Naive B cell (primary cell): ENCODE results near the gene HNF4A. TPM values are rescaled to one million over a fixed set of nuclear protein-coding genes. Genes with fewer than 3 reads are reported as not detected.

Experiments used
- ATAC-seq, 2 donors: fragments of 150-1000 bp; cut with Tn5 transposase; 2 replicates each; pipeline ENCODE4 v1.10.0; 2021; ENCODE audit warnings: low read depth in 2 of 2, mild to moderate bottlenecking in 2 of 2, moderate library complexity in 2 of 2
- DNase-seq: peaks from one replicate; pipeline ENCODE4 v3.0.0; 2022
- H3K27ac Mint-ChIP-seq, 6 donors: one replicate each; pipeline ENCODE4 v1.8.0; 2020 to 2022; ENCODE audit warnings: mild to moderate bottlenecking in 6 of 6, mixed read lengths in 6 of 6, moderate library complexity in 5 of 6, inconsistent platforms in 2 of 6
- H3K27me3 Mint-ChIP-seq, 3 donors: one replicate each; pipeline ENCODE4 v1.8.0; 2021 to 2022; ENCODE audit warnings: mixed read lengths in 3 of 3, mild to moderate bottlenecking in 1 of 3
- H3K36me3 Mint-ChIP-seq, 2 donors: one replicate each; pipeline ENCODE4 v1.8.0; 2020 to 2022; ENCODE audit warnings: mixed read lengths in 2 of 2, inconsistent platforms in 1 of 2, mild to moderate bottlenecking in 1 of 2
- H3K4me1 Mint-ChIP-seq, 3 donors: one replicate each; pipeline ENCODE4 v1.8.0; 2020 to 2022; ENCODE audit warnings: mixed read lengths in 3 of 3, inconsistent platforms in 1 of 3, mild to moderate bottlenecking in 1 of 3, moderate library complexity in 1 of 3
- H3K4me3 Mint-ChIP-seq, 8 donors: one replicate each; pipeline ENCODE4 v1.8.0; 2020 to 2022; ENCODE audit warnings: mild to moderate bottlenecking in 8 of 8, mixed read lengths in 8 of 8, moderate library complexity in 8 of 8, inconsistent platforms in 2 of 8
- H3K9me3 Mint-ChIP-seq, 7 donors: one replicate each; pipeline ENCODE4 v1.8.0; 2020 to 2022; ENCODE audit warnings: mixed read lengths in 7 of 7, mild to moderate bottlenecking in 5 of 7, inconsistent platforms in 2 of 7, moderate library complexity in 1 of 7
- polyA plus RNA-seq, 6 donors: library from polyadenylated mRNA; unstranded; fragments of 300-500 nt; fragmentation: Illumina TruSeq; gene quantifications; one replicate each; pipeline ENCODE4 v1.2.3, GENCODE V29; 2021; ENCODE audit warnings: low read depth in 6 of 6

The HNF4A gene
- polyA plus RNA-seq, 6 donors from 2014 or later = not detected

DNA sequence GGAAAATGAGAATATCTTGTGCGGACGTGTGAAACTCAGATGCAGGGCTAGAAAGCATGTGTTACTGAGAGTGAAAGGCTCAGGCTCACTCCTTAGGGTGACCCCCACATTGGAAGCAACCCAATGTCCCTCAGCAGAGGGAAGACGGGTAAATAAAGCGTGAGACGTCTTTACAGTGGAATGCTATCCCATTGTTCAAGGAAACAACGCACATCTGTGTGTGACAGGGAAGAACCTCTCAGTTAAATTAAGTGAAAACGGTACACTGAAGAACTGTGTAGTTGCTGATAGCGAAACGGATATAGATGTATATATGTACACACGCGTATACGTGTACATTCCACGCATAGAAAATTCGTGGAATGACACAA, 839 bp downstream of the HNF4A start:
- ATAC-seq (no peak), DNase-seq (no peak)
- peak overlapping the region in 1 of 8 donors; percentile 45 for H3K4me3 Mint-ChIP-seq
- peak overlapping the region in 1 of 6 donors; percentile 65 for H3K27ac Mint-ChIP-seq
- no peaks in the 10 kb centered on the region for H3K36me3 Mint-ChIP-seq
- H3K4me1 Mint-ChIP-seq = no peaks in the 10 kb centered on the region
- peaks cover 26 to 49% (median 42%) of the 10 kb centered on the region in 3 donors for H3K27me3 Mint-ChIP-seq
- H3K9me3 Mint-ChIP-seq = peaks cover 0 to 1% (median 0%) of the 10 kb centered on the region in 7 donors

DNA sequence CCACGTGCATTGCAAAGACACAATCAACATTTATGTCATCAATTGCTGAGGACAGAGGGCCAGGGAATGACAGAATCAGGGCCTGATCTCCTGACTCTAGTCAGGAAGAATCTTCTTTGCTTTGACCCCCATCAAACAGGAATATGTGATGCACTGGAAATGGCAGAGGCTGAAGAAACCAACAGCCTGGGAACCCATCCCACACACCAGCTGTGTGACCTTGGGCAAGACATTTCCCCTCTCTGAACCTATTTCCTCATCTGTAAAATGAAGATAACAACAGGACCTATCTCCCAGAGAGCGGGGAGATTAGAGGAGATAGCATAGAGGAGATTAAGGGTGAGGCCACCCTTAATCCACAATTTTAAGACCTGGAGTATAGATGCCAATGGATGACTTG, 1.5 kb downstream of the HNF4A start:
- peaks cover 0 to 1% (median 0%) of the 10 kb centered on the region in 7 donors for H3K9me3 Mint-ChIP-seq
- H3K27me3 Mint-ChIP-seq = peaks cover 31 to 55% (median 42%) of the 10 kb centered on the region in 3 donors
- H3K36me3 Mint-ChIP-seq = no peaks in the 10 kb centered on the region
- no peak overlapping the region for H3K27ac Mint-ChIP-seq
- ATAC-seq = no peak
- H3K4me1 Mint-ChIP-seq = no peaks in the 10 kb centered on the region
- no peak for DNase-seq
- no peak overlapping the region for H3K4me3 Mint-ChIP-seq

GRCh38 chr20:44357555-44358125, 2.1 kb downstream of the HNF4A start:
- no peak for ATAC-seq
- H3K4me1 Mint-ChIP-seq = no peaks in the 10 kb centered on the region
- DNase-seq = no peak
- H3K9me3 Mint-ChIP-seq = peaks cover 0 to 1% (median 0%) of the 10 kb centered on the region in 7 donors
- peaks cover 31 to 49% (median 36%) of the 10 kb centered on the region in 3 donors for H3K27me3 Mint-ChIP-seq
- H3K36me3 Mint-ChIP-seq = no peaks in the 10 kb centered on the region
- no peak overlapping the region for H3K4me3 Mint-ChIP-seq
- peak overlapping the region in 2 of 6 donors; percentile 22 to 53 for H3K27ac Mint-ChIP-seq

DNA sequence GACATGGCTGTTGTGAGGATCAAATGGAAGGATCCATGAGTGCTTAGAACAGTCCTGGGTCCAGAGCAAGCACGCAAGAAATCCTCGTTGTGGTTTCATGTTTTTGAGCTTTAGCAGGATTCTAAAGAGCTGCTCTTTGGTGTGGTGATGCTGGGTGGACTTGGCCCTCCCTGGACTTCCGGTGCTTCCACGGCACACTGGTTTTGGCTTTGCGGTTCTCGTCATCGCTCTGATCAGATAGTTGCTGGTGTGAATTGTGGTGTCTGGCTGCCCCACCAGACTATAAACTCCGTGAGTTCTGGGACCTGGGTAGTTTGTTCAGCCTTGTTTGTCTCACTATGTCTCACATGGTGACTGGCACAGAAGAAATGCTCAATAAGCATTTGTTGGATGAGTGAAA, 3.3 kb downstream of the HNF4A start:
- no peak for ATAC-seq
- H3K9me3 Mint-ChIP-seq = peaks cover 0 to 1% (median 0%) of the 10 kb centered on the region in 7 donors

DNA sequence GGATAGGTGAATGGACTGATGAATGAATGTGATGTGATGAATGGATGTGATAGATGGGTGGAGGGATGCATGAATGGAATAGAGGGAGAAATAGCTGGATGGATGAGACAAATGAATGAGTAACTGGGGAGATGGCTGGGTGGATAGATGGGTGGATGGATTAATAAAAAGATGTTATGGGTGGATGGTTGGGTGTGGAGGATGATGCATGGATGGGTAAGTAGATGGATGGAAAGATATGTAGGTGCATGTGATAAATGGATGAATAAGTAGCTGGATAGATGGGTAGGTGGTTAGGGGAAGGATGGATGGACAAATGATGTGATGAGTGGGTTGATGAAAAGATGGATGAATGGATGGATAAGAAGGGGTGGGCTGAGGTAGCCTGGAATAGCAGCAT, 4.7 kb downstream of the HNF4A start:
- no peaks in the 10 kb centered on the region for H3K4me1 Mint-ChIP-seq
- no peak for ATAC-seq
- no peaks in the 10 kb centered on the region for H3K9me3 Mint-ChIP-seq
- H3K4me3 Mint-ChIP-seq = no peak overlapping the region
- DNase-seq = no peak
- no peaks in the 10 kb centered on the region for H3K36me3 Mint-ChIP-seq
- peaks cover 33 to 40% (median 34%) of the 10 kb centered on the region in 3 donors for H3K27me3 Mint-ChIP-seq
- peak overlapping the region in 2 of 6 donors; percentile 0 to 14 for H3K27ac Mint-ChIP-seq

More for the DNA sequence above, 3.3 kb downstream of the HNF4A start:
- Mint-ChIP-seq H3K4me3 (no peak overlapping the region), H3K36me3 (no peaks in the 10 kb centered on the region), H3K27ac (no peak overlapping the region), H3K27me3 (peaks cover 34 to 47% (median 39%) of the 10 kb centered on the region in 3 donors), H3K4me1 (no peaks in the 10 kb centered on the region)
- no peak for DNase-seq

- Mint-ChIP-seq H3K4me3 (no peak overlapping the region), H3K27me3 (peaks cover 27 to 36% (median 33%) of the 10 kb centered on the region in 3 donors), H3K9me3 (no peaks in the 10 kb centered on the region), H3K36me3 (no peaks in the 10 kb centered on the region), H3K4me1 (no peaks in the 10 kb centered on the region), H3K27ac (no peak overlapping the region)
- no peak for DNase-seq
- ATAC-seq = no peak
These were observed 5.5 kb downstream of the HNF4A start for GRCh38 chr20:44361021-44361420.

DNA sequence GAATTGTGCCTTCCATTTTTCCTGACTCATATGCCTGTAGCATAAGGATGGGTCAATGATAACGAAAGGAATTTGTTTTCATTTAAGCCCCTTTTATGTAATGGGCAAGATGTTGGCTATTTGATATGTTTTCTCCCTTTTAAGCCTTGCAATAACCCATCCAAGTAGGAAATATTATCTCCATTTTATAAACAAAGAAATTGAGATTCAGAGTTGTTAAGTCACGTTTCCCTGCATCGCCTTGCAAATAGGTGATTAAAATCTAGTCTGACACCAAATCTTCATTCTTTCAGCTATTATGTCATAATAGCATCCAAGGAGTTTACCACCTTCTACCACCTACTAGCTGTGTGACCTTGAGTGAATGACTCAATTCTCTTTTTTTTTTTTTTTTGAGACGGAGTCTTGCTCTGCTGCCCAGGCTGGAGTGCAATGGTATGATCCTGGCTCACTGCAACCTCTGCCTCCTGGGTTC, 7.0 kb downstream of the HNF4A start:
- Mint-ChIP-seq H3K9me3 (no peaks in the 10 kb centered on the region), H3K4me3 (no peak overlapping the region), H3K27me3 (peaks cover 23 to 27% (median 24%) of the 10 kb centered on the region in 3 donors), H3K36me3 (no peaks in the 10 kb centered on the region), H3K4me1 (no peaks in the 10 kb centered on the region), H3K27ac (no peak overlapping the region)
- DNase-seq (no peak), ATAC-seq (no peak)

- H3K4me1 Mint-ChIP-seq = no peaks in the 10 kb centered on the region
- ATAC-seq (no peak), DNase-seq (no peak)
- H3K27ac Mint-ChIP-seq = no peak overlapping the region
- no peak overlapping the region for H3K4me3 Mint-ChIP-seq
- H3K36me3 Mint-ChIP-seq = no peaks in the 10 kb centered on the region
- H3K9me3 Mint-ChIP-seq = no peaks in the 10 kb centered on the region
- H3K27me3 Mint-ChIP-seq = peaks cover 16 to 23% (median 21%) of the 10 kb centered on the region in 3 donors
These were observed 8.6 kb downstream of the HNF4A start for GRCh38 chr20:44364068-44364467.

DNA sequence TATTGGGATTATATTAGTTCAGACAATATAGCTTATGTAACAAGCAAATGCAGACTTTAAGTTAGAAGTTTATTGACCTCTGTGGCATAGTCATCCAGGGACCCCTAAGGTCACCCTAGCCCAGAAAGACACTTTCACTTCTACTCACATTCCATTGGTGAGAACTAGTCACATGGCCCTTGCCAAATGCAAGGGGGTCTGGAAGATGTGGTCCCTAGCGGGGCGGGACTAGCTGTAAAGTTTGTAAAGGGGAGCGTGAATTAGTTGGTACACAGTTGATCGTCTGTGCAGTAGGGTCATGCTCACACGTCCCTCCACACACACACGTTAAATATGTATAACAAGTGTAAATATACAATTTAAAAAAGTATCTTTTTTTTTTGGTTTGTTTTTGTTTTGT, 9.3 kb downstream of the HNF4A start:
- H3K4me3 Mint-ChIP-seq = no peak overlapping the region
- DNase-seq = no peak

GRCh38 chr20:44367746-44368145, 12.2 kb downstream of the HNF4A start:
- H3K27ac Mint-ChIP-seq = no peak overlapping the region
- peaks cover 0 to 19% (median 5%) of the 10 kb centered on the region in 3 donors for H3K27me3 Mint-ChIP-seq
- H3K4me1 Mint-ChIP-seq = no peaks in the 10 kb centered on the region
- H3K4me3 Mint-ChIP-seq = no peak overlapping the region
- no peak for DNase-seq
- no peak for ATAC-seq
- H3K9me3 Mint-ChIP-seq = peaks cover 0 to 3% (median 0%) of the 10 kb centered on the region in 7 donors
- H3K36me3 Mint-ChIP-seq = no peaks in the 10 kb centered on the region

More for the DNA sequence above, 9.3 kb downstream of the HNF4A start:
- Mint-ChIP-seq H3K27ac (no peak overlapping the region), H3K9me3 (no peaks in the 10 kb centered on the region), H3K36me3 (no peaks in the 10 kb centered on the region), H3K4me1 (no peaks in the 10 kb centered on the region), H3K27me3 (peaks cover 15 to 22% (median 15%) of the 10 kb centered on the region in 3 donors)
- ATAC-seq = no peak

DNA sequence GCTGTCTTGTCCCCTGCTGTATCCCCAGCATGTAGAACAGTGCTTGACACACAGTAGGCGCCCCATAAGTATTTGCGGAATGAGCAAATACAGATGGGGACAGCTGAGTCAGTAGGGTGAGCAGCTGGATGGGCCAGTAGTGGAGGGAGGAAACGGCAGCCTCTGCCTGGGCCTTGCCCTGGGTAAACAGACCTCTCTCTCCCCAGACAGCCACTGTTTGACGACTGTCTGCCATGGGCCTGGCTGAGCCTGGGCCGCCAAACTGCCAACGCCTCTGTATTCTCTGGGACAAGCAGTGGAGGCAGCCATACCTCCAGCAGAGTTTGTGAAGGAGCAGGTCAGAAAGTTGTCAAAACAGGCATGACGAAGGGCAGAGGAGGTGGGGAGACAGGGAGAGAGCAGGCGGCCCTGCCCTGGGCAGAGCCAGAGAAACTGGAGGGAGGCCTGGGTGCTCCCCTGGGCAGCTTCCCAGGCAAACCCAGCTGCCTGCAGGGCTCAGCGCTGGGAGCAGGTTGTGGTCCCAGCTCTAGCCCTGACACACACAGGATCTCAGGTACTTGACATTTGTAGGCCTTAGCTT, 15.2 kb downstream of the HNF4A start:
- no peak for ATAC-seq
- Mint-ChIP-seq H3K9me3 (peaks cover 0 to 9% (median 2%) of the 10 kb centered on the region in 7 donors), H3K27ac (no peak overlapping the region), H3K27me3 (peaks cover 0 to 30% (median 9%) of the 10 kb centered on the region in 3 donors), H3K4me3 (no peak overlapping the region), H3K36me3 (no peaks in the 10 kb centered on the region), H3K4me1 (no peaks in the 10 kb centered on the region)
- DNase-seq = no peak

DNA sequence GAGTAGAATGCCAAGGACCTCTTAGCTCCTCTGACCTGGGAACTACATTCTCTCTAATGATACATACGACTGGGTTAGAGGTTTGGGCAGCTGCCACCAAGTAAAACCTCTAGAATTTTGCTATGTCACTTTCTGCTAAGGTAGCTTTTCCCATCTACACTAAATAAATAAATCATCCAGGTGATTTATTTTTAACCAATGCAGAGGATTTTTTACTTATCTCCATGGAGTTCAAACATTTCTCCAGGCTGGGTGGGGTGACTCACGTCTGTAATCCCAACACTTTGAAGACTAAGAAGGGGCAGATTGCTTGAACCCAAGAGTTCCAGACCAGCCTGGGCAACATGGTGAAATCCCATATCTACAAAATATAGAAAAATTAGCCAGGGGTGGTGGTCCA, 27.1 kb downstream of the HNF4A start:
- Mint-ChIP-seq H3K36me3 (no peaks in the 10 kb centered on the region), H3K4me1 (peaks cover 2 to 7% (median 5%) of the 10 kb centered on the region in 3 donors), H3K27me3 (peaks cover 20 to 31% (median 25%) of the 10 kb centered on the region in 3 donors), H3K4me3 (peak overlapping the region in 1 of 8 donors; percentile 9), H3K9me3 (no peaks in the 10 kb centered on the region), H3K27ac (no peak overlapping the region)
- DNase-seq = no peak
- ATAC-seq = no peak

DNA sequence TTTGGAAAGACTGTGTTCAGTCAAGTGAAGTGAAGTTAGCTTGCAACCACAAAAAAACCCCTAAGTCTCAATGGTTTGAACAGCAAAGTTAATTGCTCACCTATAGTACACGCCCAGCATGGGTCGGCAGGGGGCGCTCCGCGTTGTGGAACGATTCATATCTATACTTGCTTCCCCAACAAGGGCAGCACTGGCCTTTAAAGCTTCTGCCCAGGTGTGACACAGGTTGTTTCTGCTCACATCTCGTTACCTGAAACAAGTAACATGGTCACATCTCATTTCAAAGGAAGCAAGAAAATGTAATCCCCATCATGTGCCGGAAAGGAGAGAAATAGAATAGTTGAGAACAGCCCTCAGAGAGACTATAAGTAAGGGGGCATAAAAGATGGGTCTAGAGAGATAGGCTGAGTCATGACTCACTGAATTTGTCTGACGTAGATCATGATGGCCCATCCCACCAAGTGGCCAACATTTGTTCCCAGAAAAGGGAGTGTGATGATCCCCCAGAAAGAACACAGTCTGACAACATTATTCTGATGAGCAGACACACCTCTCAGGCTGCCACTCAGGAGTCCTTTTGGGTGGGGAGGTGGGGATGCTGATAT, 29.0 kb downstream of the HNF4A start:
- ATAC-seq (peak; percentile 77 to 82), DNase-seq (peak; percentile 64)
- Mint-ChIP-seq H3K9me3 (no peaks in the 10 kb centered on the region), H3K27me3 (peaks cover 17 to 44% (median 40%) of the 10 kb centered on the region in 3 donors), H3K36me3 (no peaks in the 10 kb centered on the region), H3K4me3 (no peak overlapping the region), H3K4me1 (peaks cover 11 to 18% (median 13%) of the 10 kb centered on the region in 3 donors), H3K27ac (no peak overlapping the region)
